H9 (cell line): ENCODE results near the gene PITX1. TPM values are rescaled to one million over a fixed set of nuclear protein-coding genes. Genes with fewer than 3 reads are reported as not detected.

Experiments
- DNase-seq: peaks from one replicate; pipeline ENCODE4 v3.0.0-alpha.2; 2017
- H2AFZ ChIP-seq: one replicate; pipeline ENCODE4 v1.6.1; 2013; ENCODE audit warnings: mild to moderate bottlenecking, low read length, control low read depth, moderate library complexity
- H2AK5ac ChIP-seq: 2 replicates; pipeline ENCODE4 v1.6.1; 2013; ENCODE audit warnings: low read length, control low read depth, mixed read lengths; ENCODE audit not compliant: insufficient read length
- H2BK120ac ChIP-seq: one replicate; pipeline ENCODE4 v1.6.1; 2013; ENCODE audit warnings: low read depth, mild to moderate bottlenecking, low read length, control low read depth, inconsistent platforms; ENCODE audit not compliant: poor library complexity, severe bottlenecking
- H2BK12ac ChIP-seq: 2 replicates; pipeline ENCODE4 v1.6.1; 2013; ENCODE audit warnings: low read length, control low read depth, mixed read lengths, low read depth; ENCODE audit not compliant: insufficient read length
- H2BK15ac ChIP-seq: 2 replicates; pipeline ENCODE4 v1.6.1; 2013; ENCODE audit warnings: low read depth, low read length, control low read depth
- H2BK20ac ChIP-seq: one replicate; pipeline ENCODE4 v1.6.1; 2013; ENCODE audit warnings: low read depth, mild to moderate bottlenecking, low read length, control low read depth, inconsistent platforms; ENCODE audit not compliant: poor library complexity, severe bottlenecking
- H2BK5ac ChIP-seq: 2 replicates; pipeline ENCODE4 v1.6.1; 2013; ENCODE audit warnings: low read length, control low read depth, mixed read lengths; ENCODE audit not compliant: insufficient read length
- H3K14ac ChIP-seq: 2 replicates; pipeline ENCODE4 v1.6.1; 2013; ENCODE audit warnings: low read length, control low read depth; ENCODE audit not compliant: insufficient read depth
- H3K18ac ChIP-seq: 2 replicates; pipeline ENCODE4 v1.6.1; 2013; ENCODE audit warnings: low read depth, mild to moderate bottlenecking, mixed read lengths, low read length, control low read depth; ENCODE audit not compliant: insufficient read length
- H3K23ac ChIP-seq: 2 replicates; pipeline ENCODE4 v1.6.1; 2013; ENCODE audit warnings: low read length, control low read depth, mixed read lengths, low read depth; ENCODE audit not compliant: insufficient read length
- H3K23me2 ChIP-seq: 2 replicates; pipeline ENCODE4 v1.6.1; 2013; ENCODE audit warnings: low read depth, mild to moderate bottlenecking, mixed read lengths, low read length, control low read depth; ENCODE audit not compliant: insufficient read length, poor library complexity, severe bottlenecking
- H3K27ac ChIP-seq: 2 replicates; pipeline ENCODE4 v1.5.1; 2013; ENCODE audit warnings: low read length, control low read depth, mixed read lengths, low read depth; ENCODE audit not compliant: insufficient read length
- H3K27me3 ChIP-seq: 2 replicates; pipeline ENCODE4 v1.6.1; 2013; ENCODE audit warnings: low read length, control low read depth, inconsistent platforms; ENCODE audit not compliant: insufficient read depth
- H3K4ac ChIP-seq: 2 replicates; pipeline ENCODE4 v1.6.1; 2013; ENCODE audit warnings: low read depth, mild to moderate bottlenecking, control low read depth, inconsistent platforms, low read length, moderate library complexity
- H3K4me1 ChIP-seq: 2 replicates; pipeline ENCODE4 v1.6.1; 2013; ENCODE audit warnings: low read length, control low read depth, inconsistent platforms; ENCODE audit not compliant: insufficient read depth
- H3K4me2 ChIP-seq: 2 replicates; pipeline ENCODE4 v1.6.1; 2013; ENCODE audit warnings: low read length, control low read depth, mixed read lengths; ENCODE audit not compliant: insufficient read length, insufficient read depth
- H3K56ac ChIP-seq: 2 replicates; pipeline ENCODE4 v1.6.1; 2013; ENCODE audit warnings: low read depth, mild to moderate bottlenecking, mixed read lengths, low read length, control low read depth; ENCODE audit not compliant: insufficient read length
- H3K79me1 ChIP-seq: 2 replicates; pipeline ENCODE4 v1.6.1; 2013; ENCODE audit warnings: low read depth, mild to moderate bottlenecking, moderate library complexity, low read length, control low read depth, inconsistent platforms; ENCODE audit not compliant: insufficient read depth, poor library complexity, severe bottlenecking
- H3K79me2 ChIP-seq: 2 replicates; pipeline ENCODE4 v1.6.1; 2013; ENCODE audit warnings: low read length, control low read depth, inconsistent platforms; ENCODE audit not compliant: insufficient read depth
- H3K9ac ChIP-seq: 2 replicates; pipeline ENCODE4 v1.6.1; 2013; ENCODE audit warnings: low read length, control low read depth, mixed read lengths; ENCODE audit not compliant: insufficient read length; ENCODE audit errors: extremely low read depth
- H3K9me3 ChIP-seq: one replicate; pipeline ENCODE4 v1.6.1; 2013; ENCODE audit warnings: low read depth, low read length, inconsistent platforms; ENCODE audit not compliant: control insufficient read depth
- H3T11ph ChIP-seq: one replicate; pipeline ENCODE4 v1.6.1; 2013; ENCODE audit warnings: mild to moderate bottlenecking, low read length, control low read depth, inconsistent platforms
- H4K20me1 ChIP-seq: one replicate; pipeline ENCODE4 v1.6.1; 2013; ENCODE audit not compliant: control insufficient read depth, insufficient read length, insufficient read depth
- H4K5ac ChIP-seq: 2 replicates; pipeline ENCODE4 v1.6.1; 2013; ENCODE audit warnings: low read depth, mild to moderate bottlenecking, mixed read lengths, low read length, control low read depth; ENCODE audit not compliant: insufficient read length
- H4K8ac ChIP-seq: replicated peaks from 2 replicates; pipeline ENCODE4 v1.6.1; 2013; ENCODE audit warnings: low read length, control low read depth, mixed read lengths, low read depth; ENCODE audit not compliant: insufficient read length
- H4K91ac ChIP-seq: 2 replicates; pipeline ENCODE4 v1.6.1; 2013; ENCODE audit warnings: low read depth, mild to moderate bottlenecking, moderate library complexity, mixed read lengths, low read length, control low read depth; ENCODE audit not compliant: insufficient read length
- H3K27ac Mint-ChIP-seq, 3 experiments: 2 replicates in 2 of 3; 3 replicates in 1 of 3; pipeline ENCODE4 v1.8.0; 2020 to 2021; ENCODE audit warnings: mixed read lengths in 3 of 3, mild to moderate bottlenecking in 1 of 3, moderate library complexity in 1 of 3
- H3K27me3 Mint-ChIP-seq: 2 replicates; pipeline ENCODE4 v1.8.0; 2021; ENCODE audit warnings: low read depth, mild to moderate bottlenecking, moderate library complexity, mixed read lengths
- H3K36me3 Mint-ChIP-seq, 3 experiments: 2 replicates in 2 of 3; 3 replicates in 1 of 3; pipeline ENCODE4 v1.8.0; 2020 to 2021; ENCODE audit warnings: low read depth in 3 of 3, mixed read lengths in 3 of 3; ENCODE audit not compliant: insufficient read depth in 1 of 3
- H3K4me1 Mint-ChIP-seq, 2 experiments: 2 replicates each; pipeline ENCODE4 v1.8.0; 2020; ENCODE audit warnings: mixed read lengths in 2 of 2
- H3K4me3 Mint-ChIP-seq, 2 experiments: 2 replicates in 1 of 2; 3 replicates in 1 of 2; pipeline ENCODE4 v1.8.0; 2020 to 2021; ENCODE audit warnings: mild to moderate bottlenecking in 2 of 2, mixed read lengths in 2 of 2, moderate library complexity in 1 of 2
- H3K9me3 Mint-ChIP-seq, 2 experiments: 2 replicates in 1 of 2; 3 replicates in 1 of 2; pipeline ENCODE4 v1.8.0; 2020; ENCODE audit warnings: mild to moderate bottlenecking in 2 of 2, mixed read lengths in 2 of 2, moderate library complexity in 1 of 2
- CTCF ChIP-seq: fragments of 200-600 bp; sonication (generic); conservative IDR thresholded peaks from 3 replicates; pipeline ENCODE4 v1.8.0; 2021; ENCODE audit warnings: antibody characterized with exemption, mild to moderate bottlenecking
- WGBS: extraction: QIAGEN DNeasy Blood & Tissue Kit; methylation state at CpG from one replicate; pipeline ENCODE4 v1.1.7; 2013; ENCODE audit warnings: missing lambda C conversion rate, low lambda C conversion rate, mixed read lengths; ENCODE audit not compliant: insufficient read length; ENCODE audit errors: extremely low coverage; 5-methylcytosine and 5-hydroxymethylcytosine counted together
- total RNA-seq: library from RNA; stranded (reverse); gene quantifications from 2 replicates; pipeline ENCODE4 v1.2.1, GENCODE V29; 2021

Gene PITX1
- total RNA-seq, 1 experiment from 2014 or later = not detected

DNA sequence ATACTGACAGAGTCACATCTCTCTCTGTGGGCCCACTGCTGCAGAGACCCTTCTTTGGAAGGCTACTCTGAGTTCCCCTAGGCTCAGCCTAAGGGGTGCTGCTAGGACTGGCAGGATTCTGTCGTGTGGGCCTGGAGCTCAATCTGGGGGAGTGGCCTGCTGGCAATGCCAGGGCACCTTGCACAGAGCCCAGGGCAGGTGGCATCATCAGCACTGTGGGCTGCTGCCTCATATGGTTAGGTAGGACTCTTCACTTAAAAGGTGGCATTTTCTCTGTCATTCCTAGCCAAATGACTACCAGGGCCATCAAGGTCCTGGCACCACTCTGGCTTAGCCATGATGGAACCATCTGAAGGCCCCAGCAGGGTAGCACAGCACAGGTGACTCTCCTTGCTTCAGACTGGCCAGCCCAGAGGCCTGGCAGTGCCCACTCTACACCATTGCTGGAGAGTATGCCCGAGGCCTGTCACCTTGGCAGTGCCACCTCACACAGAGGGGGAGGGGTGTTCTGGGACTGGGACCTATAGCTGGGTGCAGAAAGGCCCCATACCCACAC, 21.9 kb downstream of the PITX1 start:
- H3K4me3 Mint-ChIP-seq = no peak overlapping the region
- Histone ChIP-seq H3K9me3 (no peaks in the 10 kb centered on the region), H3K4me2 (no peak overlapping the region), H3K18ac (no peak overlapping the region), H3K14ac (no peak overlapping the region), H3K27ac (no peak overlapping the region), H3K27me3 (no peaks in the 10 kb centered on the region), H2AK5ac (no peak overlapping the region), H3K23ac (no peak overlapping the region), H3K9ac (no peak overlapping the region), H3K79me1 (no peaks in the 10 kb centered on the region), H2BK120ac (no peak overlapping the region), H3T11ph (no peak overlapping the region), H2AFZ (no peak overlapping the region), H3K56ac (no peak overlapping the region), H3K4me1 (no peaks in the 10 kb centered on the region), H2BK5ac (no peak overlapping the region), H3K23me2 (no peaks in the 10 kb centered on the region), H2BK12ac (no peak overlapping the region), H4K8ac (no peak overlapping the region), H4K5ac (no peak overlapping the region), H3K4ac (no peak overlapping the region), H4K20me1 (no peaks in the 10 kb centered on the region), H2BK15ac (no peak overlapping the region), H2BK20ac (no peak overlapping the region), H3K79me2 (no peaks in the 10 kb centered on the region), H4K91ac (no peak overlapping the region)
- no CpG with 5 or more reads among the region's 2 CpGs for WGBS
- H3K36me3 Mint-ChIP-seq = no peaks in the 10 kb centered on the region; a peak in 1 of 7 replicates
- peaks cover 35% of the 10 kb centered on the region for H3K27me3 Mint-ChIP-seq
- DNase-seq = no peak
- no peaks in the 10 kb centered on the region for H3K9me3 Mint-ChIP-seq
- no peak overlapping the region for H3K27ac Mint-ChIP-seq
- TF ChIP-seq CTCF = no peak
- H3K4me1 Mint-ChIP-seq = peaks cover under 1 to 3% of the 10 kb centered on the region in 2 experiments; a peak in 1 of 4 replicates
